Neural cell (in vitro differentiated cells): ENCODE results near the gene SVOP. TPM values are rescaled to one million over a fixed set of nuclear protein-coding genes. Genes with fewer than 3 reads are reported as not detected.
A peak's percentile ranks its signal among the peaks of the same experiment; 100 is the strongest.

Source experiments
- H2AFZ ChIP-seq: fragments of 200-600, 300-800 bp; sonication (generic), shearing (Covaris generic); 2 replicates; pipeline ENCODE4 v1.6.0; 2014; ENCODE audit warnings: low read depth, mild to moderate bottlenecking, antibody characterized with exemption, low read length, moderate library complexity
- H3F3A ChIP-seq: fragments of 200-600 bp; shearing (Covaris generic); 2 replicates; pipeline ENCODE4 v1.6.1; 2016; ENCODE audit warnings: mild to moderate bottlenecking, moderate library complexity, mixed read lengths, antibody characterized with exemption, low read length; ENCODE audit not compliant: insufficient read depth, poor library complexity, severe bottlenecking
- H3K27ac ChIP-seq: fragments of 200-600, 300-800 bp; sonication (generic), shearing (Covaris generic); 2 replicates; pipeline ENCODE4 v1.5.1; 2014; ENCODE audit warnings: mild to moderate bottlenecking, low read length, moderate library complexity
- H3K27me3 ChIP-seq: fragments of 300-800, 200-600 bp; sonication (generic), shearing (Covaris generic); 2 replicates; pipeline ENCODE4 v1.6.0; 2014; ENCODE audit warnings: mild to moderate bottlenecking, low read depth, low read length, moderate library complexity; ENCODE audit not compliant: insufficient read depth
- H3K36me3 ChIP-seq: fragments of 300-800, 200-600 bp; sonication (generic), shearing (Covaris generic); 2 replicates; pipeline ENCODE4 v1.5.1; 2014; ENCODE audit warnings: mild to moderate bottlenecking, antibody characterized with exemption, low read length, moderate library complexity; ENCODE audit not compliant: insufficient read depth
- H3K4me2 ChIP-seq: fragments of 300-800, 200-600 bp; sonication (generic), shearing (Covaris generic); 2 replicates; pipeline ENCODE4 v1.6.0; 2014; ENCODE audit warnings: mild to moderate bottlenecking, low read length
- H3K4me3 ChIP-seq: fragments of 300-800, 200-600 bp; sonication (generic), shearing (Covaris generic); 2 replicates; pipeline ENCODE4 v1.5.1; 2014; ENCODE audit warnings: mild to moderate bottlenecking, low read length, moderate library complexity
- H3K79me2 ChIP-seq: fragments of 200-600 bp; shearing (Covaris generic); replicated peaks from 2 replicates; pipeline ENCODE4 v1.6.0; 2014; ENCODE audit warnings: mild to moderate bottlenecking, low read length, moderate library complexity; ENCODE audit not compliant: insufficient read depth
- H3K9ac ChIP-seq: fragments of 300-800, 200-600 bp; sonication (generic), shearing (Covaris generic); 2 replicates; pipeline ENCODE4 v1.6.1; 2016; ENCODE audit warnings: mild to moderate bottlenecking, low read length, mixed read lengths
- H3K9me2 ChIP-seq: fragments of 200-600 bp; shearing (Covaris generic); 2 replicates; pipeline ENCODE4 v1.6.1; 2016; ENCODE audit warnings: mild to moderate bottlenecking, low read length, mixed read lengths; ENCODE audit not compliant: insufficient read depth
- H3K9me3 ChIP-seq: fragments of 200-600, 300-800 bp; sonication (generic), shearing (Covaris generic); 2 replicates; pipeline ENCODE4 v1.6.1; 2016; ENCODE audit warnings: mild to moderate bottlenecking, mixed run types, low read length, moderate library complexity, mixed read lengths
- H4K20me1 ChIP-seq: fragments of 200-600 bp; shearing (Covaris generic); 2 replicates; pipeline ENCODE4 v1.6.1; 2016; ENCODE audit warnings: mild to moderate bottlenecking, mixed run types; ENCODE audit not compliant: insufficient read depth
- EP300 ChIP-seq: fragments of 450-650 bp; conservative IDR thresholded peaks from 2 replicates; pipeline ENCODE4 v1.6.1; 2014; ENCODE audit warnings: antibody characterized with exemption, mild to moderate bottlenecking, moderate library complexity; ENCODE audit not compliant: poor library complexity, severe bottlenecking
- EZH2 ChIP-seq: fragments of 200-600, 300-800 bp; shearing (Covaris generic), sonication (generic); IDR thresholded peaks from 2 replicates; pipeline ENCODE4 v1.6.1; 2014; ENCODE audit warnings: antibody characterized with exemption, low read length, borderline replicate concordance, mild to moderate bottlenecking; ENCODE audit not compliant: insufficient read depth, poor library complexity, severe bottlenecking
- MXI1 ChIP-seq: fragments of 450-650 bp; conservative IDR thresholded peaks from 2 replicates; pipeline ENCODE4 v1.6.1; 2014; ENCODE audit warnings: antibody characterized with exemption, mild to moderate bottlenecking; ENCODE audit not compliant: poor library complexity, severe bottlenecking
- POLR2AphosphoS5 ChIP-seq: IDR thresholded peaks from 2 replicates; pipeline ENCODE4 v1.6.1; 2012
- RAD21 ChIP-seq: fragments of 450-650 bp; conservative IDR thresholded peaks from 2 replicates; pipeline ENCODE4 v1.6.1; 2014; ENCODE audit warnings: antibody characterized with exemption, mild to moderate bottlenecking, moderate library complexity
- SMC3 ChIP-seq: fragments of 450-650 bp; conservative IDR thresholded peaks from 2 replicates; pipeline ENCODE4 v1.6.1; 2014; ENCODE audit warnings: antibody characterized with exemption, mild to moderate bottlenecking, moderate library complexity; ENCODE audit not compliant: poor library complexity
- TAF1 ChIP-seq: IDR thresholded peaks from 2 replicates; pipeline ENCODE4 v1.6.1; 2012; ENCODE audit warnings: low read depth
- polyA minus RNA-seq: library from RNA; depleted of rRNA, polyadenylated mRNA; stranded (reverse); fragments of >200 nt; gene quantifications from 2 replicates; pipeline ENCODE4 v1.2.3, GENCODE V29; 2014
- polyA plus RNA-seq: library from polyadenylated mRNA; depleted of rRNA; stranded (reverse); fragments of >200 nt; gene quantifications from 2 replicates; pipeline ENCODE4 v1.2.3, GENCODE V29; 2014
- TF ChIP-seq, protein P1 (sequence below): fragments of 450-650 bp; IDR thresholded peaks from 2 replicates; pipeline ENCODE4 v1.5.1; 2014; ENCODE audit warnings: antibody characterized with exemption, mild to moderate bottlenecking, moderate library complexity; ENCODE audit not compliant: poor library complexity, severe bottlenecking
- TF ChIP-seq, protein P2 (sequence below): IDR thresholded peaks from 2 replicates; pipeline ENCODE4 v1.6.1; 2012; ENCODE audit warnings: borderline replicate concordance

The SVOP gene, protein sequence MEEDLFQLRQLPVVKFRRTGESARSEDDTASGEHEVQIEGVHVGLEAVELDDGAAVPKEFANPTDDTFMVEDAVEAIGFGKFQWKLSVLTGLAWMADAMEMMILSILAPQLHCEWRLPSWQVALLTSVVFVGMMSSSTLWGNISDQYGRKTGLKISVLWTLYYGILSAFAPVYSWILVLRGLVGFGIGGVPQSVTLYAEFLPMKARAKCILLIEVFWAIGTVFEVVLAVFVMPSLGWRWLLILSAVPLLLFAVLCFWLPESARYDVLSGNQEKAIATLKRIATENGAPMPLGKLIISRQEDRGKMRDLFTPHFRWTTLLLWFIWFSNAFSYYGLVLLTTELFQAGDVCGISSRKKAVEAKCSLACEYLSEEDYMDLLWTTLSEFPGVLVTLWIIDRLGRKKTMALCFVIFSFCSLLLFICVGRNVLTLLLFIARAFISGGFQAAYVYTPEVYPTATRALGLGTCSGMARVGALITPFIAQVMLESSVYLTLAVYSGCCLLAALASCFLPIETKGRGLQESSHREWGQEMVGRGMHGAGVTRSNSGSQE
- polyA plus RNA-seq (41.3 and 47.4 TPM in 2 replicates), polyA minus RNA-seq (64.5 and 73.5 TPM in 2 replicates)

DNA sequence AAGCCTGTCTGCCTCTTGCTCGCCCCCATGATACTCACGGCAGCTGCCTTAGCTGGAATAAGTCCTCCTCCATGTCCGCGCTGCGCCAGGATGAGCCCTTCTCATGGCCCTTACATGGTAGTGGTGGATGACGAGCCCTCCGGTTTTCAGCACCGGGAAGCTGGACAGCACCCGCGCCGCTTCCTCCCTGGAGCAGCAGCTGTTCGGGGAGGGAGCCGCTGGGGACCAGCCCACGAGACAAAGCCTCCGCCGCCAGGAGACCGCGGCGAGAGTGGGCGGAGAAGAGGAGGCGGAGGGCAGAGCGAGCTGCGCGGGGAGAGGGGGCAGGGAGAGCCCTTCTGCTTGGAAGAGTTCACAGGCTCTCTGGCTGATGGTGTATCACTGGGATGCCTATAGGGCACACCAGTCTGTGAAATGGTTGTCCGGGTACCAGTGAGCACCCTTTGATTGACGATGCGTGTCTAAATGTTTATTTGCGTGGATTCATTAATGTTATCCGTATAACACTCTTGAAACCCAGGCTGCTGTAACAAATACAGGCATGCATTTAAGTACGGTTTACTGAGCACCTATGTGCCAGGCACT lies at the start of gene SVOP:
Gene SVOP (minus strand): TSS at position 273 of the 585 bp plus-strand sequence. CDS start 200 bp downstream, at position 73.
- Histone ChIP-seq H3K36me3 (no peaks in the 10 kb centered on the region), H3K9me2 (no peaks in the 10 kb centered on the region), H3K27ac (peak within 1 kb of the TSS; percentile 91), H3K4me3 (peak within 1 kb of the TSS; percentile 72), H3K27me3 (no peaks in the 10 kb centered on the region), H3K4me2 (peak within 1 kb of the TSS; percentile 93), H4K20me1 (no peaks in the 10 kb centered on the region), H3K79me2 (peaks cover 33% of the 10 kb centered on the region), H3K9ac (peak within 1 kb of the TSS; percentile 93), H2AFZ (peak within 1 kb of the TSS; percentile 88), H3K9me3 (no peaks in the 10 kb centered on the region), H3F3A (no peaks in the 10 kb centered on the region)
- TF ChIP-seq TAF1 (peak; percentile 90), SMC3 (peak; percentile 47), RAD21 (peak; percentile 42), EP300 (peak; percentile 35), MXI1 (peak; percentile 69), EZH2 (no peak), POLR2AphosphoS5 (peak; percentile 89)
- TF ChIP-seq, protein P1, sequence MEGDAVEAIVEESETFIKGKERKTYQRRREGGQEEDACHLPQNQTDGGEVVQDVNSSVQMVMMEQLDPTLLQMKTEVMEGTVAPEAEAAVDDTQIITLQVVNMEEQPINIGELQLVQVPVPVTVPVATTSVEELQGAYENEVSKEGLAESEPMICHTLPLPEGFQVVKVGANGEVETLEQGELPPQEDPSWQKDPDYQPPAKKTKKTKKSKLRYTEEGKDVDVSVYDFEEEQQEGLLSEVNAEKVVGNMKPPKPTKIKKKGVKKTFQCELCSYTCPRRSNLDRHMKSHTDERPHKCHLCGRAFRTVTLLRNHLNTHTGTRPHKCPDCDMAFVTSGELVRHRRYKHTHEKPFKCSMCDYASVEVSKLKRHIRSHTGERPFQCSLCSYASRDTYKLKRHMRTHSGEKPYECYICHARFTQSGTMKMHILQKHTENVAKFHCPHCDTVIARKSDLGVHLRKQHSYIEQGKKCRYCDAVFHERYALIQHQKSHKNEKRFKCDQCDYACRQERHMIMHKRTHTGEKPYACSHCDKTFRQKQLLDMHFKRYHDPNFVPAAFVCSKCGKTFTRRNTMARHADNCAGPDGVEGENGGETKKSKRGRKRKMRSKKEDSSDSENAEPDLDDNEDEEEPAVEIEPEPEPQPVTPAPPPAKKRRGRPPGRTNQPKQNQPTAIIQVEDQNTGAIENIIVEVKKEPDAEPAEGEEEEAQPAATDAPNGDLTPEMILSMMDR: peak; percentile 34
- TF ChIP-seq, protein P2, sequence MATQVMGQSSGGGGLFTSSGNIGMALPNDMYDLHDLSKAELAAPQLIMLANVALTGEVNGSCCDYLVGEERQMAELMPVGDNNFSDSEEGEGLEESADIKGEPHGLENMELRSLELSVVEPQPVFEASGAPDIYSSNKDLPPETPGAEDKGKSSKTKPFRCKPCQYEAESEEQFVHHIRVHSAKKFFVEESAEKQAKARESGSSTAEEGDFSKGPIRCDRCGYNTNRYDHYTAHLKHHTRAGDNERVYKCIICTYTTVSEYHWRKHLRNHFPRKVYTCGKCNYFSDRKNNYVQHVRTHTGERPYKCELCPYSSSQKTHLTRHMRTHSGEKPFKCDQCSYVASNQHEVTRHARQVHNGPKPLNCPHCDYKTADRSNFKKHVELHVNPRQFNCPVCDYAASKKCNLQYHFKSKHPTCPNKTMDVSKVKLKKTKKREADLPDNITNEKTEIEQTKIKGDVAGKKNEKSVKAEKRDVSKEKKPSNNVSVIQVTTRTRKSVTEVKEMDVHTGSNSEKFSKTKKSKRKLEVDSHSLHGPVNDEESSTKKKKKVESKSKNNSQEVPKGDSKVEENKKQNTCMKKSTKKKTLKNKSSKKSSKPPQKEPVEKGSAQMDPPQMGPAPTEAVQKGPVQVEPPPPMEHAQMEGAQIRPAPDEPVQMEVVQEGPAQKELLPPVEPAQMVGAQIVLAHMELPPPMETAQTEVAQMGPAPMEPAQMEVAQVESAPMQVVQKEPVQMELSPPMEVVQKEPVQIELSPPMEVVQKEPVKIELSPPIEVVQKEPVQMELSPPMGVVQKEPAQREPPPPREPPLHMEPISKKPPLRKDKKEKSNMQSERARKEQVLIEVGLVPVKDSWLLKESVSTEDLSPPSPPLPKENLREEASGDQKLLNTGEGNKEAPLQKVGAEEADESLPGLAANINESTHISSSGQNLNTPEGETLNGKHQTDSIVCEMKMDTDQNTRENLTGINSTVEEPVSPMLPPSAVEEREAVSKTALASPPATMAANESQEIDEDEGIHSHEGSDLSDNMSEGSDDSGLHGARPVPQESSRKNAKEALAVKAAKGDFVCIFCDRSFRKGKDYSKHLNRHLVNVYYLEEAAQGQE: peak; percentile 98
